Fibroblast of peridontal ligament (primary cell): Measurements from ENCODE around the gene HAO2.
"Not testable (repeated sequence)": the region's sequence is repeated elsewhere in the genome, so short reads cannot be mapped to it uniquely, and the experiment has no call there.

ENCODE experiments used
- DNase-seq: peaks from one replicate; pipeline ENCODE4 v3.0.0-alpha.2; 2010; ENCODE audit errors: extremely low read depth

Gene HAO2

DNA sequence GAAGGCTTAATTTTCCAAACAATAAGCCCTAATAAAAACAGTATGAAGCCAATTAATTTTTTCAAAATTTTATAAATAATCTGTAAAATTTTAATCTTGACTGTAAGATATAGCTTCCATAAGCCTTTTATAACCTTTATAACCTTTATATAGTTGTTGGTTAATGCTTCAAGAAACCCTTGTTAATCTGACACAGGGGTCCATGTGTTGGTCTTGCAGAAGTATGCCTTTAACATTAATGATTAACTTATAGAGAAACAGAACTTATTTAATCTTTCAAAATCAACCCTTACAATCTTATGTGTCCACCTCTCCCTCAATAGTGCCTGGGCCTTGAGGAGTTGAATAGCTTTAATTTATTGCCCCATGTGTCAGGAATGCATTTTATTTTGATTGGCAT lies 23.2 kb upstream of the HAO2 start:
- no peak for DNase-seq

DNA sequence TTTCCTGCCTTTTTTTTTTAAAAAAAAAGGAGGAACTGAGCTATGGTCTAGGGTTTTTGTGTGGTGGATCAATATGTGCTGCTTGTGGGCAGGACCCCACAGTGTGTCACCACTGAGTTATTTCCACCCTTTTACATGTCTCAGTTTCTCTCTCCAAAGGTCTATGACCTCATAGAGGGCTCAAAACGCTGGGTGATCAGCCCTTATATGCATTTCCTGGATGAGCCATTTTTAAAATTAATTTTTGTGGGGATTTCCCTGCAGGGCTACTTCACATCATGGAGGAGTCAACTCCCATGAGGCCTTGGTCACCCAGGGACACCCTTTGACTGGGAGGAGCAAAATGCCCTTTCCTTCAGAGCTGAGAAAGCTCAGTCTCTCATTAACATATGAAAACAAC lies 20.7 kb upstream of the HAO2 start:
- no peak for DNase-seq

DNA sequence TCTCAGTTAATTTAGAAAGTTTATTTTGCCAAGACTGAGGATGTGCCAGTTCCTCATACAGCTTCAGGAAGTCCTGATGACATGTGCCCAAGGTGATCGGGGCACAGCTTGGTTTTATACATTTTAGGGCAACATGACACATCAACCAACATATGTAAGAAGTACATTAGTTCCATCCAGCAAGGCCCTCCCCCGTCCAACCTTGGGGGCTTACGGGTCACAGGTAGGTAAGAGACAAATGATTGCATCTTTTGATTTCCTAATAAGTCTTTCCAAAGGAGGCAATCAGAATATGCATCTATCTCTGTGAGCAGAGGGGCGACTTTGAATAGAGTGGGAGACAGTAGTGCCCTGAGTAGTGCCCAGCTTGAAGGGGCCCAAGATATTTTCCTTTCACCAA lies 19.6 kb upstream of the HAO2 start:
- no peak for DNase-seq

DNA sequence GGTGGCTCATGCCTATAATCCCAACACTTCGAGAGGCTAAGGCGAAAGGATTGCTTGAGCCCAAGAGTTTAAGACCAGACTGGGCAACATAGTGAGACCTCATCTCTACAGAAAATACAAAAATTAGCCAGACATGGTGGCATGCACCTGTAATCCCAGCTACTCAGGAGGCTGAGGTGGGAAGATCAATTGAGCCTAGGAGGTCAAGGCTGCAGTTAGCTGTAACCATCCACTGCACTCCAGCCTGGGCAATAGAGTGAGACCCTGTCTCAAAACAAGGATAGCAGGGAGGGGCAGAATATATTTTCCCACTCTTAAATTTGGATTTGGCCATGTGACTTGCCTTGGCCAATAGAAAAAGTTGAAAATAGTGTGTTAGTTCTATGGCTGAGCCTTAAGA lies 17.7 kb upstream of the HAO2 start:
- not testable (repeated sequence) for DNase-seq

DNA sequence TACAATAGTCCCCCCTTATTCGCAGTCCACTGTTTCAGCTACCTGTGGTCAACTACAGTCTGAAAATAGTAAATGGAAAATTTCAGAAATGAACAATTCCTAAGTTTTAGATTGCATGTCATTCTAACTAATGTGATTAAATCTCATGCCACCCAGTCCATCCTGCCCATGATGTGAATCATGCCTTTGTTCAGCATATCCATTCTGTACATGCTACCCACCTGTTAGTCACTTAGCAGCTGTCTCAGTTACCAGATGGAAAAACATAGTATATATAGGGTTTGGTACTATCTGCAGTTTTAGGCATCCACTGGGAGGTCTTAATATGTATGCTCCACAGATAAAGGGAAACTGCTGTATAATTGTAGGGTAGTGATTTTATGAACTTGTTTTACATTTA lies 16.6 kb upstream of the HAO2 start:
- DNase-seq: no peak

DNA sequence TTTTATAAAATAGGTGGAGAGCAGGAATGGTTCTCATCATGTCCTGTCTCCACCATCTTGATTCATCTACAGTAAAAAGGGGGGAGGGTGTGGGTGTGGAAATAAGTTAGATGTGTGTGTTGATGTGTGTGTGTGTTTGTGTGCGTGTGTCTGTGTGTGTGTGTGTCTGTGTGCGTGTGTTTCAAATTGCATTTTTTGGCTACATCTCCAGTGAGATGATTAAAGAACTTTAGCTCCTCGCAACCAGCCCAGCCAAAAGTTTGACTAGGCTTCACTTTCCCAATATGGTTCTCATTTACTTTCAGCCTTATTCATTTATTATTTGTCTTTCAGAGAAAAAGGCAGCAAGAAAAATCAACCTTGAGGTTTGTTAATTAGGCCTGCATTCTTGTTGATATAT lies 14.7 kb upstream of the HAO2 start:
- DNase-seq: peak; percentile 12

DNA sequence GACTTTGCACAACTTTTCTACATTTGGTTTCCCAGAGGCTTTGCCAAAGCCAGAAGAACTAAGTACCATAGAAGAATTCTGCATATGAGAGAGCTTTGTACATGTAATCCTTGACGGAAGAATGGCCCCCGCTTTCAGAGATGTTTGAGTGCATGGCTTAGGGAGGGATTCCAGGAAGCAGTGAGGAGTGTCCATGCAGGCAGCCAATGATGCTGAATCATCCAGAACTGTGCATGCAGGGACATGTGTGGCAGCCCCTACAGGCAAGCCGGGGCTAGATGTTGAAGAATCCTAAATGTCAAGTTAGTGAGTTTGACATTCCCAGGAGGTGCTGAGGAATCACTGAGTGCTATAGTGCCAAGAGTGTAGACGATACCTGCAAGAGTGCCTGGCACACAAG lies 9.9 kb upstream of the HAO2 start:
- no peak for DNase-seq

DNA sequence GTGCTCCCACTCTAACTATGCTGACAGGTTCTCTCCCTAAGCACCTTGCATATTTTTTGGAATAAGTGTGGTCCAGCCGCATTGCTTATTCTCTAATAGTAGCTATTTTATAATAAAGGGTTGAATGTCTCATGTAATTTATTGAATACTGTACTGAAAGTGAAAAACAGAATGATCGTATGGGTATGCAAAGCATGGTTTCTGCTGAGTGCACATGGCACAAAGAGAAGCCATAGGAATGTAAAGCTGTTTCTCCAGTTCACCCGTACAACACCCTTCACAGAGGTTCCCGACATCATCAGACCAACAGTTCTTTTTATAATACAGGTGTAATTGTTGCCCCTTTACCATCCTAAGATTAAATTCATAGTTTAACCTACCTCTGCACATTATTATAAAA lies 8.9 kb upstream of the HAO2 start:
- no peak for DNase-seq

DNA sequence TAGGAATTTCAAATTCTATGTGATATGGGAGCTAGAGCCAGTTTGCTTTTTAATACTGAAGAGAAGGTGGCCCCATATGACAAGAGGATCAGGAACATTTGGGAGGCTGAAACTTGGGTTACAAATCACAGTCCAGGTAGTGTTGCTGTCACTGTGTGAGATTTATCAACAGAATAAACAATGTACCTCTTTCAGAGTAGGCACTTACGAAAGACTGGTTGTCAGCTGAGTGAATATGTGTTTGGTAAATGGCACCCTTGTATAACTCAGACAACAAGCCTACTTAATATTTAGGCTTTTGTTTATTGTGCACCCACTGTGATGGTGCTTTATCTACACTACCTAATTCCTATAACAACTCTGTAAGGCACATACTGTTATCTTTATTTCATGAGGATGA lies 7.4 kb upstream of the HAO2 start:
- DNase-seq: no peak

DNA sequence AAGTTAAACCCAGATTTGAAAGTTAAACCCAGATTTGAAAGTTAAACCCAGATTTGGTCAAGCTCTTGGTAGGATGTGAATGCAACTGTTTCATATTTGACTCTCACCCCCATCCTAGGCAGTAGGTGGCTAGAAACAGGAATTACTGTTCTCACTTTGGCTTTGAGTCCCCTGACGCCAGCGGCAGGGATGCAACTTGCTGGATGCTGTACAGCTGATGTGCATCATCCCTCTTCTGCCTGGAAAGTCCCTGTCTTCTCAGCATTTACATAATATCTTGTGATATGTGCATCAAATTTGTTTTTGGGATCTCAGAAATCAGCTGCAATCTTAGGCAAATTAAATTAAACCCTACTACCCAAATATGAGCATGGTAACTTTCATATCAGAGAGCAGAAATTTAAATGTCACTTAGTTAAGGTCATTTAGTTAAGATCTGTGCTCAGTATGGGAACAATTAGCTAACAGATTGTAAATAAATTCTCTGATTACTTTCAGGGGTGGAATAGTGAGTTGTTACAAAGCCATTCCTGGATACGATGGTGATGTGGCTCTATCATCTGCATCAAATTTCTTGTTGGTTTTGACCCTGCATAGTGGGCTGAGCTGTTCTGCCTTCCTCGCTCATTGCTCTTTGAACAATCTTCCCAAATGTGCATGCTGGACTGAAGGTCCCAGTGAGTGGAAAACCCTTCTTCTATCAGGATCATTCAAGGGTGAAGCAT lies 6.8 kb upstream of the HAO2 start:
- DNase-seq: no peak

DNA sequence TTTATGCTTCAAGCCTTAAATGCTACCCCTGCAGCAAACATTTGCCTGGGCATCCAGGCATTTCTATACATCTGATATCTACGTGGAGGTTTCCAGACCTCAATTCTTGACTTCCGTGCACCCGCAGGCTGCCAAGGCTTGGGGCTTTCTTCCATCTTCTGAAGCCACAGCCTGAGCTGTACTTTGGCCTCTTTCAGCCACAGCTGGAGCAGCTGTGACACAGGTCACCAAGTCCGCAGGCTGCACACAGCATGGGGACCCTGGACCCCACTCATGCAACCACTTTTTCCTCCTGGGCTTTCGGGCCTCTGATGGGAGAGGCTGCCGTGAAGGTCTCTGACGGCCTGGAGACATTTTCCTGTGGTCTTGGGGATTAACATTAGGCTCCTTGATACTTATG lies 5.4 kb upstream of the HAO2 start:
- no peak for DNase-seq

DNA sequence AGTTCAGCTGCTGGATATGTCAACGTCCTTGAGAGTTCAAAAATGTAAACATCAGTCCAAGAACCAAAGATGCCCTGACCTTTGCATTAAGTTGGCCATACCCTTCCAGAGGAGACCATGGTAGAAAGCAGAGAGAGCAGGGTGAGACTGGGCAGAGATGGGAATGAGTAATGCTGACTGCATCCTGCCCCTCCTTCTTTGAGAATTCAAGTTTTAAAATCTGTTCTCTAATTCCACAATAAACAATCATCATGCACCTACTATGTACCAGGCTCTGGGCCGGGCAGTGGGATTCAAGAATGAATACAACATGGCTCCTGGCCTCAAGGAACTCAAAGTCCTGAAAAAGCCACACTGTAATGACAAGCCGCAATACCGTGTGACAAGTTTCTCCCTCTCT lies 3.9 kb upstream of the HAO2 start:
- DNase-seq: no peak

DNA sequence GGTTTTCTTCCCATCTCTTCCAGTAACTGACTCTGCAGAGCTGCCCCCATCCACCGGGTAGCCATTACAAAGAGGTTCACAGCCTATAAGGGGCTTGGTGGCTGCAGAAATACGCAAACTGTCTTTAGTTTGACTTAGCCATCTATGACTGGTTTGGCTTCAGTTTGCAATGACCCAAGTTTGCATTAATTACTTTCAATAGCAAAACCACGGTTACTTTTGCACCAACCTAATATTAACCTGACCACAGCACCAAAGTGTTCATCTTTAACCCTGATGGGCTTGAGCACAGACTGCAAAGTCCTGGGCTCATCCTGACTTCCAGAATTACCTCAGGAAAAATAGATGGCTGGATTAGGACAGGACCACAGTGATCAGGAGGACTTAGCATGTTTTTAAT lies 2.2 kb upstream of the HAO2 start:
- no peak for DNase-seq

DNA sequence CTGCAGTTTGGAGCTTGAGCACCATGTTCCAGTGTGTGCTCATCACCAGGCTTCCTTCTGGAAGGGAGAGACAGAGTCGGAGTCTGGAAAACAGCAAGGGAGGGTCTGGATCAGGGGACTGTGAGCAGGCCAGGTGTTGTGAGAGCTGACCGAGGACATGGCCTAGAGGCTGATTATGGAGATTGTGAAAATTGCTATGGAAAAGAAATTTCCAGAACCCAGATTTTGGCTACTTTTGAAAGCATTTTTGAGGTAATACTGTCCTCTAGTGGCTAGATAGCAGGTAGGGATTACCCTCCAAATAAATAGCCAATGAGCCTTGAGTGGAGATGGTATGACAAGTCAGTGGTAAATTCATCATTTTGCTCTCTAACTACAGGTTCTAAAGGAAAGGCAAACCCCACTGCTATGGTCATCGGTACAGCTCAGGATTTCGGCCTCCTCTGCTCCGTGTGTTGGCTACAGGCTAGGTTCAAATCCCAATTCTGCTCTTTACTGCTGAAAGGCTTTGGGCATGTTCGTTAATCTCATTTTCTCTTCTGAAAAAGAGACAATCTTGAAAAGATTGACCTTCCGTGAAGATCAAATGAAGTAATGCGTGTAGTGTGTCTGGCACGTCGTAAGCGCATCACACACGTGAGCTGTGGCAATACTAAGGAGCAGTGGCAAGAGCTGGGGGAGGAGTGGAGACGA lies 1.0 kb upstream of the HAO2 start:
- DNase-seq: peak; percentile 72

DNA sequence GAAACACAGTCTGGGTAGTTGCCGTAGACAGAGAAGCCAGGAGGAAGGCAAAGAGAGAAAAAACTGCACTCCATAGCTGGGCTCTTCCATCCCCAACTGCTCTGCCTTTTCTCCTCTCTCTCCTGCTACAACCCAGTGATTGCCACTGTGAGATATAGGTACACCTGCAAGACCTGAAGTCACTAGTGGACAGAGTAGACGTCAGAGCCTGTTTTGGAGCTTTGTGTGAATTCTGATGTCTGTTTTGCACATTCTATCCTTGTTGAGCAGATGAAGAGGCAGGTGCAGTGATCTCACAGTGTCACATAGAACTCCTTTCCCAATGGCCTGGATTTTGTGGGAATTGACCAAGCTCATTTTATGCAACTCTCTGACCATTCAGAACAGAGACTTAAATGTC lies 2.2 kb downstream of the HAO2 start:
- DNase-seq: no peak

DNA sequence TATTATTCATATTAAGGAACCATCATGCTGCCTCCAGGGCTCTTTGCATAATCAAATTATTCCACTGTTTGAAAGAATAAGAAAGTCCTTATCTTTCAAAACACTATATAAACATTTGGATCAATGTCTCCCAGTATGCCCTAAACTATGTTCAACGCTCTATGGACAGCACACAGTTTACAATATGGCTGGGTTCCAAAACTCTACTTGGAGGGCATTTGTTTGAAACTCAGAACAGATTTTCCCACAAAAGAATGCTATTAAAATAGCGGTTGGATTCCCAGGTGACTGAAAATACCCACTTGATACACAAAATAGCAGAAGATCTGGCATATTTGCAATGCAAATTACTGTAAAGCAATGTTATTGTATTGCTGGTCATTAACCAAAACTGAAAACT lies 3.2 kb downstream of the HAO2 start:
- DNase-seq: no peak

DNA sequence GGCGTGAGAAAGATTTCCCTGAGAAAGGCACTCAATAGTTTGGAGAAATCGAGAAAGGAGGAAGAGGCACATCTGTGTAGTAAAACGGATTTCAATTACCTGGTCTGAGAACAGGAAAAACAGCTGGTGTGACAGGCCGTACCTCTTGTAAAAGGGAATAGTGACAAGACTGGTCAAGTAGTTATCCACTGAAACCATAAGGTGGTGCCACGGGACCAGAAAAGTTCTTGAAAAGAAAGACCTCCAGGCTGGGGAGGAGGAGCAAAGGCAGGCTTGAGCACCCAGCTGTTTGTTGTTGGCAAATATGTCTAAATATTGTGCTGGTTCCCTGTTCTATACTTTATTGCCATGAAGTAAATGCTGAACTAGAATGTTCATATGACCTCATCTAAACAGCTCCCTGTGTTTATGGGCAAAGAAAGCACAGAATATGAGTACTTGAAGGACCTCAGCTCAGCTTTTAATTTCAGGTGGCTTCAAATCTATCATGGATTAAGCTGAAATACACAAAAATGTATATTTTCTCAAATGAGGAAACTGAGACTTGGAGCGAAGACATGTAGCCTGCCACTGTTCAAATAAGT lies 4.0 kb downstream of the HAO2 start:
- DNase-seq: peak; percentile 9

DNA sequence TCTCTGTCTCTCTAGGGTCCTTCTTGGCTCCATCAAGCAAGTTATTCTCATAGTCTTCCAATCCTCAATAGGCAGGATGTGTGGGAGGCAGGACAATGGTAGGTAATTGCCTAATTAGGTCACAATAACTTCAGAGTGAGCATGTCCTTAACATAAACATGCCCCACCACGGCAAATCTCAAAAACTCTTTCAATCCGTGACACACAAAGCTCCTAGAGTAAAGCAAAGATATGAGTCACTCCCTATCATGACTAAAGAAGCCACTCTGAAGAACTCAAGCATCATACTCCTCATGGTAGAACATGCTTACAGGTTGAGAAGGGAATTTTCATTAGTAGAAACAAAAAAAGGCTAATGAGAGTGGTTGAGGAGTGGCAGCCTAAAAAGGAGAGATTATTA lies 4.9 kb downstream of the HAO2 start:
- DNase-seq: no peak

DNA sequence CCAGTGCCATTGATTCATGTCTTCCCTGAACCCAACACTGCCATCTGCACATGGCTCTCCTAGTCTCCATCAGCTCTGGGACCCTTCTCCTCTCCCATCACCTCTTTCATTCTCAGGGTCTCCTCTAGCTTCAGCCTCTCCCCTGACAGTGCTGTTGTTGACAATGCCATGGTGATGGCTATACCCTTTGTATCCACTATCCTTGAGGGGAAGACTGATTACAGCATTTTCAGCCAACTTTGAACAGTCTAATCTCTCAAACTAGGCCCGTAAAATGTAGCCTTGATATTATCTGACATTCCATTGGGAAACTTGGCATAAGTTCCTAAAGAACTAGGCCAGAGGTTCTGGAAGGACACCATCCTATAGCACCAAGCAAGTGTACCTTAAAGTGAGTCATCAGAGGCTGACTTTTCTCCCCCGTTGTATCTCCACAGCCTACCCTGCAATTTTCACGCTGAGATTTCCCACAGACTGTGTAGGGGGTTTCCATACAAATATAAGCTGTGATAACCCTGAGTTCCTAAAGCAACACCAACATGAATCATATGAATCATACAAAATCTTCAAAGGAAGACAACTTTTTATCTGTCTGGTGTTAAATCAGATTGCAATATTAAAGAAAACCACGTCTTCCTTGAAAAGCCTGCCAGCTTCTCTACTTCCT lies 5.8 kb downstream of the HAO2 start:
- no peak for DNase-seq

DNA sequence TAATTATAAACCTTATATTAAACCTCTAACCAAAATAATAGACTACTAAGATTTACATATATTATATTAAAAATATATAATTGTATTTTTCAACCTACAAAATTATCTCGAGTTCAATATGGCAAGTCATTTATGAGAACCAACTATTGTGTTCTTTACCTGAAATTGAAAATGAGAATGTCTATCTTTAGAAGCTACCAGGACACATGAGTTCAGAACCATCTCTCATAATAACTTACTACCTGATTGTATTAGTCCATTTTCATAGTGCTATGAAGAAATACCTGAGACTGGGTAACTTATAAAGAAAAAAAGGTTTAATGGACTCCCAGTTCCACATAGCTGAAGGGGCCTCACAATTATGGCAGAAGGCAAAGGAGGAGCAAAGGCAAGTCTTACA lies 6.8 kb downstream of the HAO2 start:
- no peak for DNase-seq

DNA sequence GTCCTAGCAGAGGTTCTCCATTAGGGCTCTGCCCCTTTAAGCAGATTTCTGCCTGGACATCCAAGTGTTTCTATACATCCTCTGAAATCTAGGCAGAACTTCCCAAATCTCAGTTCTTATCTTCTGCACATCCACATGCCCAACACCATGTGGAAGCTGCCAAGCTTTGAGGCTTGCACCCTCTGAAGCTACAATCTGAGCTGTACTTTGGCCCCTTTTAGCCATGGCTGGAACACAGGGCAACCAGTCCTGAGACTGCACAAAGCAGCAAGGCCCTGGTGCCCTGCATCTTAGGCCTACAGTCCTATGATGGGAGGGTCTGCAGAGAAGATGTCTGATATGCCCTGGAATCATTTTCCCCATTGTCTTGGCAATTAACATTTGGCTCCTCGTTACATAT lies 8.0 kb downstream of the HAO2 start:
- DNase-seq: no peak

DNA sequence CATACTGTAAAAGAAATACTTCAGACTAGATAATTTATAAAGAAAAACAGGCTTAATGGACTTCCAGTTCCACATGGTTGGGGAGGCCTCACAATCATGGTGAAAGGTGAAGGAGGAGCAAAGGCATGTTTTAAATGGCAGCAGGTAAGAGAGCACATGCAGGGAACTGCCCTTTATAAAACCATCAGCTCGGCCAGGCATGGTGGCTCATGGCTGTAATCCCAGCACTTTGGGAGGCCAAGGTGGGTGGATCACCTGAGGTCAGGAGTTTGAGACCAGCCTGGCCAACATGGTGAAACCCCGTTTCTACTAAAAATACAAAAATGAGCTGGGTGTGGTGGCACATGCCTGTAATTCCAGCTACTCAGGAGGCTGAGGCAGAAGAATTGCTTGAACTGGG lies 9.0 kb downstream of the HAO2 start:
- not testable (repeated sequence) for DNase-seq

DNA sequence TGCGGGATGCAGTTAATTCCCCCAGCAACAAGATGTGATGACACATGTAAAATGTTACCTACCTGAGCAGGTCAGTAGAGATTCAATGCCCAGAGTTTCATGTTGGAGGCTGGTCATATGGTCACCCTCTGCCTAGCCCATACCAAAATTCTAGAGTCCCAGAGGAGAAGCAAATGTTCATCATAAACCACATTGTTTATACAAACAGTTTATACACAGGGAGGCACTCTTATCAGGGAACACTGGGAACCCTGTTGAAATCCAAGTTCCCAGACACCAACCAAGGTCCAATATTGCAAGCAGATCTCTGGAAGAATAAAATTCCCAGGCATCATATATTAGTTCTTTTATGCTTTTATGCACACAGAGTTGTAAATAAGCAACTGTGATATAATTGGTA lies 10.5 kb downstream of the HAO2 start:
- DNase-seq: no peak
